NCI-H748 treated with DMSO at 0.1 percent for 48 hours (cell line): ENCODE results near the gene SCYGR4.

ENCODE experiments used
- DNase-seq: peaks from one replicate; lab custom pipeline; 2025; lab: John Stamatoyannopoulos, UW

Gene SCYGR4

GRCh38 chr2:227614246-227614645 lies 3.1 kb upstream of the SCYGR4 start:
- DNase-seq, result no peak

DNA sequence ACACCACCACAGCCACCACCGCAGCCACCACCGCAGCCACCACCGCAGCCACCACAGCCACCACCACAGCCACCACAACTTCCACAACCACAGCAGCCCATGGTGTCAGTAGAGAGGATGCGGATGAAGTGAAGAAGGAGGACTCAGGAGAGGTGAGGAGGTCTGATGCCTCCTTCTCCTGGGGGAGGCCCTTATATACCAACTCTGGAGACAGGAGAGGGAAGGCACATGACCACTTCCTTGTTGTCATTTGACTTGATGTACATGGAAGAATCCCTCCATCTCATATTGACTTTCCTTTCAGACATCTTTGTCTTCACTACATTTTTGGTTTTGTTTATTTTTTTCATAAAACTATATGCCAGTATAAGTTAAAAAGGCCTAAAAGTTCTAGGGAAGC lies 2.6 kb upstream of the SCYGR4 start, which contains the start of gene SCYGR3:
Gene SCYGR3, minus strand, starts transcription at position 101 of the 400 bp plus-strand sequence. Its CDS starts 0 bp downstream, at position 101.
- no peak for DNase-seq

GRCh38 chr2:227615181-227615580 lies 2.1 kb upstream of the SCYGR4 start:
- no peak for DNase-seq

GRCh38 chr2:227615906-227616305 lies 1.4 kb upstream of the SCYGR4 start:
- DNase-seq, result no peak

- no peak for DNase-seq
Measured at GRCh38 chr2:227616631-227617030, 667 bp upstream of the SCYGR4 start.

DNA sequence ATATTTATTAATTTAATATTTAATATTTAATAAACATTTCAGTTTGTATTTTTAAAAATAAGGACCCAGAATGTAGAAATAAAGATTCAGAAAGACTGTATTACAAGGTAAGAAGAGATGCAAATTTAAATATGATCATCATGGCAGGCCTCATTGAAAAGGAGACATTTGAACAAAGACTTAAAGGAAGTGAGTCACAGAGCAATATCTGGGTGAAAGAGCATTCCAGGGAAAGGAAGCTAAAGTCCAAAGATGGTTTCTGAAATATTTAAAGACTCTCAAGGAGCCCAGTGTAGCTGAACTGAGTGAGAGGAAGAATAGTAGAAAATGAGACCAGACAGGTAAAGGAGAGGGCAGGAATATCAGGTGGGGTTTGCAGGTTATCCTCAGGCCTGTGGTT lies 5.9 kb downstream of the SCYGR4 start:
- DNase-seq, result no peak

GRCh38 chr2:227625420-227625819 lies 8.1 kb downstream of the SCYGR4 start:
- no peak for DNase-seq

DNA sequence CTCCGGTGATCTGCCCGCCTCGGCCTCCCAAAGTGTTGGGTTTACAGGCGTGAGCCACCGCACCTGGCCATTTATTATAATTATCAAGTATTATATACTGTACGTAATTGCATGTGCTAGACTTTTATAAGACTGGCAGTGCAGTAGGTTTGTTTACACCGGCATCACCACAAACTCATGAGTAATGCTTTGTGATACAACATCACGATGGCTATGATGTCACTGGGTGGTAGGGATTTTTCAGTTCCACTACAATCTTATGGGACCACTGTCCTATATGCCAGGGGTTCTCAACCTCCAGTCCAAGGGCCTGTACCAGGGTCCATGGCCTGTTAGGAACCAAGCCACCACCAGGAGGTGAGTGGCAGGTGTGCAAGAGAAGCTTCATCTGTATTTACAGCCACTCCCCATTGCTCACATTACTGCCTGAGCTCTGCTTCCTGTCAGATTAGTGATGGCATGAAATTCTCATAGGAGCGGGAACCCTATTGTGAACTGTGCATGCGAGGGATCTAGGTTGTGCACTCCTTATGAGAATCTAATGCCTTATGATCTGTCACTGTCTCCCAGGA lies 9.4 kb downstream of the SCYGR4 start:
- no peak for DNase-seq

GRCh38 chr2:227627769-227628168 lies 10.5 kb downstream of the SCYGR4 start:
- no peak for DNase-seq

DNA sequence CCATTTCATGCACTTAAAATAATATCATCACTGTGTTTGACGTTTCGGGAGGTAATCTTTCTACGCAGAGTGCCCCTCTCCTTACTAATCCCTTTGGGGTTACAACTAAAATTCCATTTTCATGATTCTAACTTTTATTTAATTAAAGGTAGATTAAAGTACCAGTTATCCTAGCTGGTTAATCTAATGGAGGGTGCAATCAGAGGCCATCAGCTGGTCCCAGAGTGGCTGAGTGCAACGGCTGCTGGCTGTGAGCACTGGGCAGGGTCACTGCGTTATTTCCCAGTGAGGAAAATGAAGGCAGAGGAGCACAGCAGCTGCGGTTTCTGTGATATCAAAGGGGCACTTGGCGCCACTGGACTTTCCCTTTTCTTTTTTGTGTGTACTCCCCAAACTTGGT lies 12.1 kb downstream of the SCYGR4 start:
- DNase-seq, result no peak

GRCh38 chr2:227630322-227630721 lies 13.0 kb downstream of the SCYGR4 start:
- DNase-seq, result no peak

- no peak for DNase-seq
Measured at GRCh38 chr2:227632827-227633226, 15.5 kb downstream of the SCYGR4 start.

DNA sequence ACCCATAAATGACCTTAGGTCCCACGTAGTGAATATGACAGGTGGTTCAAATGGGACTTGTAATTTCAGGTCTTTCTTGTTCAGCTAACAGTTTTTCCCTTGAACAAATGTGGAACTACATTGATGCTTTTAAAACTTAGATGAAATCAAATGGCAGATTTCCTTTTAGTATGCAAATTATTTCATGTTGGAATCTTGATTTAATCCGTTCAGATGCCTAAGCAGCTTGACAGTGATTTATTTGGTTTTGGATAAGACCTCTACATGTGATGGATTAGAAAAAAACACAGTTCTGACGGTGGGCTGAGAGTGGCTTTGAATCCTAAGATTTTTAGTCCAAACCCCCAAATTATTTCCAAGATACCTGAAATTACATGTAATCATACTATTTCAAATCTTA lies 16.9 kb downstream of the SCYGR4 start:
- DNase-seq, result no peak

GRCh38 chr2:227642656-227643055 lies 25.4 kb downstream of the SCYGR4 start:
- DNase-seq, result no peak

GRCh38 chr2:227643990-227644551 lies 26.8 kb downstream of the SCYGR4 start:
- no peak for DNase-seq

- DNase-seq, result no peak
Measured at GRCh38 chr2:227653419-227653818, 36.1 kb downstream of the SCYGR4 start.

DNA sequence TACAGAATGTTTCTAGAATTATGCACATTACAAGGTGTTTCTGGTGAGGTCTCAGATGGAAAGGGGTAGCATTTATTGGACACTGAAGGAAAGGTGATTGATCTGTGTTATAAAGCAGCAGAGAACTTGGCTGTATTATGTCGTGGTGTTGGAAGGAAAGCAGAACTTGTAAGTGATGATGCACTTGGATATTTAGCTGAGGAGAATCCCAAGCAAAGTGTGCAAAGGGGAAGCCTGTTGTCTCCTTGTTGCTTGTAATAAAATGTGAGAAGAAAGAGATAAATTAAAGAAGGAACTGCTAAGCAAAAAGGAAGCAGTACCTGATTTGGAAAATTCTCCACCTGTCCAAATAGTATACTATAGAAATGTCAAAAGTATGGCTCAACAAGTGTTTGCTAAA lies 37.1 kb downstream of the SCYGR4 start:
- no peak for DNase-seq

- no peak for DNase-seq
Measured at GRCh38 chr2:227655454-227655853, 38.2 kb downstream of the SCYGR4 start.

DNA sequence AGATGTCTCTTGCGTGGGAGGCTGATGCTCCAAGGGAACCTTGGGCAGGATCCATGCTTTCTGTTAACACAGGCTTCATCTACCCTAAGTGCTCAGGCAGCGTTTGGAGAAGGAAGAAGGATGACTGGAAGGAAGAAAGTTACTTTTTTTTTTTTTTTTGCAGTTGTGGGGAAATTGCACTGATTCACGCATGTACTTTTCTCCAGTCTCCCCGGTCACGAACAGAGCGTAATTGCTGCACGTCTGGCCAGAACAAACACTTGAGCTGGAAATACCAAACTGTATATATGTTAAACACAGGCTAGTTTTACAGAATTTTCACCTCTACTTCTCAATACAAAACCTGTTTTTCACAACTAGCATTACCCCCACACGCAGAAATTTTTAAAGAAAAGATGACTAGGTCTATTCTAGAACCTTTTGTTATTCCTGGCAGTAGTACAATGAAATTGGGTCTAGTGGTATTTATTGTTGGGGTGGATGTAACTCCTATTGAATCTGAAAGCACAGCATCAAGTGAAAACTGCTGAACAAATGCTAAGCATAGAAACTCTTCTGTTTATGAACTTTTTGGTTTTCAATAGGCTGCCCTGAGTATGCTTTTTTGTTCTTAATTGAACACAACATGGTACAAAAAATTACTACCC lies 40.0 kb downstream of the SCYGR4 start:
- no peak for DNase-seq

GRCh38 chr2:227661025-227661649 lies 43.8 kb downstream of the SCYGR4 start:
- no peak for DNase-seq

DNA sequence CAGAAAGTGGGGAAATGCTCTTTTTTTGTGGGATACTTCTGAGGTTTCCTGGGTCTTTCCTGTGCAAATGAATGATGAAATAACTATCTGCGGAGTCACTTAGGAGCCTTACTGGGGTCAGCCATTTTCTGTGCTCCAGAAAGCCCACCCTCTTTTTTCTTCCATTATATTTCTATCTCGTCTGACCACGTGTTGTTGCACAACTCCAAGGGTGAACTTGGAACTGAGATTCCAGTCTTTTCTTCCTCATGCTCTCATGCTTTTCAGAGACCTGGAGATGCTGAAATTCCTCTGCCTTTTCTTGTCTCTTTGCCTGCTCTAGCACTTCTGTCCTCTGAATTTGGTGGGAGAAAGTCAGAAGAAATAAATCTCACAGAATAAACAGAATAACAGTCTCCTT lies 44.5 kb downstream of the SCYGR4 start:
- no peak for DNase-seq

- DNase-seq, result no peak
Measured at GRCh38 chr2:227665189-227665940, 48.1 kb downstream of the SCYGR4 start.
